ENCODE measurements around the gene MOB2. TPM values are rescaled to one million over a fixed set of nuclear protein-coding genes. Genes with fewer than 3 reads are reported as not detected.
"Not testable (repeated sequence)": the region's sequence is repeated elsewhere in the genome, so short reads cannot be mapped to it uniquely, and the experiment has no call there.

Gene MOB2
- polyA plus RNA-seq, 3 donors, result 30.0 to 34.9 (median 30.0) TPM

DNA sequence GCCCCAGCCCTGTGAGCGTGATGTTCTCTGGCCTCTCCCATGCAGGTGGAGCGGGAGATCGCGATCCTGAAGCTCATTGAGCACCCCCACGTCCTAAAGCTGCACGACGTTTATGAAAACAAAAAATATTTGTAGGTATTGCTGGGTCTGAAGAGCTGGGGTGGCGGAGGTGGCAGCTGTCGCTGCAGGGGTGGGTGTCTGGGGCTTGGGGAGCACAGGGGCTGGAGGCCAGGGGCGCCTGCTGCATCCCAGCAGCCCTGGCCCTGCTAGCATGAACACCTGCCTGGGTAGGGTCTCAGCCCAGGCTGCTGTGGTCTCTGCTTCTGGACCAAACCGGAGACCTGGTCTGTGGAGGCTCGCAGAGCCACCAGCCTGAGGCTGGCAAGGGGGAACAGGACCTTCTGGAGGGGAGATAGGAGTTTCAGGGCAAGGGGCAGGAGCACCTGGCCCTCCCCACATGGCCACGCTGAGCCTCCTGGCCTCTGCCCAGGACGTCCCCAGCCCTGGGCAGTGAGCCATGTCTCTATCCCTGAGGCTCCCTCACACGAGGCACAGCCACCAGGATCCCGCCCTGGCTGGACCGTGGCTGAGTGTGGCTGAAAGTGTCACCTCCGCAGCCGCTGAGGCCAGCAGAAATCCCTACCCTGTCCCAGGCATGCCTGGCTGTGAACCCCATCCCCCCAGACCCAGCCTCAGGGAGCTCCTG is 48.2 kb downstream of the MOB2 start:
- DNase-seq (ENCODE audit: extremely low read depth in 1 of 11, low read depth in 9 of 11, low spot score in 4 of 11), result no peak

- no peak for DNase-seq (ENCODE audit: extremely low read depth in 1 of 11, low read depth in 9 of 11, low spot score in 4 of 11)
Measured at GRCh38 chr11:1437500-1437899, 49.1 kb downstream of the MOB2 start.

GRCh38 chr11:1436468-1437039 is 50.0 kb downstream of the MOB2 start:
- no peak for DNase-seq (ENCODE audit: extremely low read depth in 1 of 11, low read depth in 9 of 11, low spot score in 4 of 11)

- DNase-seq (ENCODE audit: extremely low read depth in 1 of 11, low read depth in 9 of 11, low spot score in 4 of 11), result no peak
Measured at GRCh38 chr11:1435820-1436467, 50.6 kb downstream of the MOB2 start.

DNA sequence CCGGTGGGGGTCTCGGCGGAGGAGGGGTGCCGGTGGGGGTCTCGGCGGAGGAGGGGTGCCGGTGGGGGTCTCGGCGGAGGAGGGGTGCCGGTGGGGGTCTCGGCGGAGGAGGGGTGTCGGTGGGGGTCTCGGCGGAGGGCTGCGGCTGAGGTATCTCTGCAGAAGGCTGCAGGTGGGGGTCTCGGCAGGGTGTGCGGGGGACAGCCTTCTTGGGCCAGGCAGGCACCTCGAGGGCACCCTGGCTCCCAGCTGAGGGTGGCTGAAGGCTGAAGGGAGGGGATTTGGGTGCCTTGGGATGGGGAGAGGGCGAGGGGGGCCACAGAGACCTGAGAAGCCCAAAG is 51.1 kb downstream of the MOB2 start:
- not testable (repeated sequence) for DNase-seq (ENCODE audit: extremely low read depth in 1 of 11, low read depth in 9 of 11, low spot score in 4 of 11)

- no peak for DNase-seq (ENCODE audit: extremely low read depth in 1 of 11, low read depth in 9 of 11, low spot score in 4 of 11)
Measured at GRCh38 chr11:1433977-1434640, 52.5 kb downstream of the MOB2 start.

DNA sequence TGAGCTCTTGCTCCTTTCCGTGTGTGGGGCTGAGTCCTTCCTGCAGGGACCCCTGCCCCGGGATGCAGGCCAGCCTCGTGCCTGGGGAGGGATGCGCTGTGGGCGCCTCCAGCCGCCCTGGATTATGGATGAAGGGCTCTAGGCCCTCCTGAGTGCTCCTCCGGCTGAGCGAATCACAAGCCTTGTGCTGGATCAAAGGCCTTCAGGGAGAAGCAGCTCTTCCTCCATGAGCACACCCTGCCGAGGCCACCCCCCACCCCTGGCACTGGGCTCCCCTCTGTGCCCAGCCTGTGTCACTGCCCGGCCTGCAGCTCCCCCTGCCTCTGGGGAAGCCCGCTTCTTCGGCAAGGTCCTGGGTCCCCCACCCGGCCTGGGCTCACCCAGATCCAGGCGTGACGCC is 53.0 kb downstream of the MOB2 start:
- DNase-seq (ENCODE audit: extremely low read depth in 1 of 11, low read depth in 9 of 11, low spot score in 4 of 11), result no peak

DNA sequence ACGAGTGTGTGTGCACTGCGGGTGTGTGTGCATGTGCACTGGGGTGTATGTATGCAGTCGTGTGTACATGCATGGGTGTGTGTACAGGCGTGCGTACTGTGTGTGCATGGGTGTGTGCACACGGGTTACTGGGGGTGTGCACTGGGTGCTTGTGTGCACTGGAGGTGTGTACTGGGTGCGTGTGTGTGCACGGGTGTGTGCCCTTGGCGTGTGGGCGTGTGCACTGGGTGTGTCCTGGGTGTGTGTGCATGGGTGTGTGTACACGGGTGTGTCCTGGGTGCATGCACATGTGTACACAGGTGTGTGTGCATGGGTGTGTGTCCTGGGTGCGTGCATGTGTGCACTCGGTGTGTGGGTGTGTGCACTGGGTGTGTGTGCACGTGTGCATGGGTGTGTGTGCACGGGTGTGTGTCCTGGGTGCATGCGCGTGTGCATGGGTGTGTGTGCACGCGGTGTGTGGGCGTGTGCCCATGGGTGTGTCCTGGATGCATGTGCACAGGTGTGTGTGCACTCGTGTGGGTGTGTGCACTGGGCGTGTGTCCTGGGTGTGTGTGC is 57.7 kb downstream of the MOB2 start:
- DNase-seq (ENCODE audit: extremely low read depth in 1 of 11, low read depth in 9 of 11, low spot score in 4 of 11), result no peak

DNA sequence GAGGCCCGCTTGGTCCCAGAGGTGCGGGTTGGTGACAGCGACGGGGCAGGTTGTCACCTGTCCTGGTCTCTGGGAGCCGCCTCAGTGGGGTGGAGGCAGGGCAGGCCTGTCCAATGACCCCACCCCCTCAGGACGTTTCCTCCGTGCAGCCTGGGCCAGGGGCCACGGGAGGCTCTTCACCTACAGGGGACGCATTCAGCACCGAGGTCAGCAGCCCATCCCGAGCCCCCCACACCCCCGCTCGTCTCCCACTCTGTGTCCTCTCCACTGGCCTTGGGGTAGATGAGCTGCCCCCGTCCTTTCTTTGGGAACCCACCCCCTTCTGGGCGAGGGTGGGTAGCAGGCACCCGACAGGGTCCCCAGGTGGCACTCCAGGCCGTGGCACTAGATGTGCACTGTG is 61.1 kb downstream of the MOB2 start:
- DNase-seq (ENCODE audit: extremely low read depth in 1 of 11, low read depth in 9 of 11, low spot score in 4 of 11), result no peak

DNA sequence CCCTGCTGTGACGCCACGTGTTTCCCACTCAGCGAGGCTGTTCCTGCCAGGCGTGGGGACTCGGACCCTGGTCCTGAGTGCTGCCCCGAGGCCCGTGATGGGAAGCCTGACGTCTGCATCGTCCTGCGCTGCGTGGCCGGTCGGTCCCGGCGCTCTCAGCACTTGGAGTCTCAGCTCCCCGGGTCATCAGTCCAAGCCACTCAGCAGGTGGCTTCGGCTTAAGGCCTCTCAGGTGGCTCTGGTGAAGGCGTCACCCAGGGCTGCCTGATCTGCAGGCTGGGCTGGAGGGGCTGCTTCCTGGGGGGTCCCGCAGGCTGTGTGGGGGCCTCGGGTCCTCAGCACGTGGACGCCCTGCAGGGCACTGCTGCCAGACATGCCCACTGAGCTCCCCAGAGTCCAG is 61.6 kb downstream of the MOB2 start:
- no peak for DNase-seq (ENCODE audit: extremely low read depth in 1 of 11, low read depth in 9 of 11, low spot score in 4 of 11)

DNA sequence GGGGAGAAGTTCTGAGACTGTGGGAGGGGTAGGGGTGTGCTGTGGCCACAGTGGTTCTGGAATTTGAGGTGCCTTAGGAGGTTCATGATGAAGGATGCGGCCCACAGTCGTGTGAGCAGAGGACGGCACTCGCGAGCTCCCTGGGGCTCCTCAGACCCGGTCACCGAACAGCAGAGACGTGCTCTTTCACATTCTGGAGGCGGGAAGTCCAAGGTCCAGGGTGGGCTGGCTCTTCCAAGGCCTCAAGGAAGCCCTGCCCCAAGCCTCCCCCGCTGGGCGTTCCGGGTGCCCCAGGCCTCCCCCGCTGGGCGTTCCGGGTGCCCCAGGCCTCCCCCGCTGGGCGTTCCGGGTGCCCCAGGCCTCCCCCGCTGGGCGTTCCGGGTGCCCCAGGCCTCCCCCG is 63.2 kb downstream of the MOB2 start:
- DNase-seq (ENCODE audit: extremely low read depth in 1 of 11, low read depth in 9 of 11, low spot score in 4 of 11), result not testable (repeated sequence)

- DNase-seq (ENCODE audit: extremely low read depth in 1 of 11, low read depth in 9 of 11, low spot score in 4 of 11), result no peak
Measured at GRCh38 chr11:1422981-1423380, 63.6 kb downstream of the MOB2 start.

- DNase-seq (ENCODE audit: extremely low read depth in 1 of 11, low read depth in 9 of 11, low spot score in 4 of 11), result peak in 2 of 11 donors; percentile 20 to 46
Measured at GRCh38 chr11:1422481-1422880, 64.1 kb downstream of the MOB2 start.

DNA sequence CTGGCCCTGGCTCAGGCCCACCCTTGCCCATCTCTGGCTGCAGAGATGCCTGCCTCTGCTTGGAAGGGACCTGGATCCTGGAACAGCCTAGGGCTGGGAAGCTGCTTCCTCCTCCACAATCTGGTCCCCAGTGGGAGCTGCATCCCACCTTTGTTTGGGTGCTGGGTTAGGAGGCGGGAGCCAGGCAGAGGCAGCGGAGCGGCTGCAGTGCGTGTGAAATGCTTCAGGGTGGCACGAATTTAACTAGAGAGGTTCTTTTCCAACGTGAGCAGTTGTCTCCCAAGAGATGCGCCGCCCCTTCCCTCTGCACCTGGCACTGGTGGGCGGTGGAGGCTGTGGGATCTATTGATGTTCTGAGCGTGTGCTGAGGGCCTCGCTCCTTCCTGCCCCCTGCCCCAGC is 65.3 kb downstream of the MOB2 start:
- DNase-seq (ENCODE audit: extremely low read depth in 1 of 11, low read depth in 9 of 11, low spot score in 4 of 11), result no peak

- no peak for DNase-seq (ENCODE audit: extremely low read depth in 1 of 11, low read depth in 9 of 11, low spot score in 4 of 11)
Measured at GRCh38 chr11:1419811-1420210, 66.8 kb downstream of the MOB2 start.

Other genes with a start within 250 kb of the MOB2 start
- gene TOLLIP, start 177.1 kb downstream of the MOB2 start, polyA plus RNA-seq (ENCODE audit: insufficient read length in 3 of 3), result 10 to 100 TPM; 35.9 to 50.1 (median 47.8) TPM
- gene BRSK2, start 96.8 kb downstream of the MOB2 start, polyA plus RNA-seq (ENCODE audit: insufficient read length in 3 of 3), result 1 to 10 TPM in 2 of 3 donors, under 1 TPM in 1; 0.56 to 1.7 (median 1.4) TPM
- 1 to 10 TPM; 2.5 to 6.6 (median 4.2) TPM for gene DUSP8, start 85.5 kb upstream of the MOB2 start, polyA plus RNA-seq (ENCODE audit: insufficient read length in 3 of 3)
- 1 to 10 TPM in 1 of 3 donors, under 1 TPM in 1, not detected in 1; 0.13 to 1.7 TPM for gene KRTAP5-1, start 98.5 kb upstream of the MOB2 start, polyA plus RNA-seq (ENCODE audit: insufficient read length in 3 of 3)
- gene KRTAP5-2, start 111.5 kb upstream of the MOB2 start, polyA plus RNA-seq (ENCODE audit: insufficient read length in 3 of 3), result not detected
- gene KRTAP5-3, start 121.7 kb upstream of the MOB2 start, polyA plus RNA-seq (ENCODE audit: insufficient read length in 3 of 3), result not detected
- not detected for gene KRTAP5-4, start 135.4 kb upstream of the MOB2 start, polyA plus RNA-seq (ENCODE audit: insufficient read length in 3 of 3)
- not detected for gene KRTAP5-5, start 143.0 kb upstream of the MOB2 start, polyA plus RNA-seq (ENCODE audit: insufficient read length in 3 of 3)
- not detected for gene KRTAP5-6, start 210.4 kb upstream of the MOB2 start, polyA plus RNA-seq (ENCODE audit: insufficient read length in 3 of 3)